Mammary epithelial cell (primary cell): Measurements from ENCODE around the gene RIPOR1.

ENCODE experiments used
- CTCF ChIP-seq, 2 donors: IDR thresholded peaks in 1 of 2; conservative IDR thresholded peaks in 1 of 2; 2 replicates each; pipeline ENCODE4 v1.5.1; 2011 to 2012; ENCODE audit warnings: inconsistent platforms in 2 of 2, low read length in 2 of 2, mild to moderate bottlenecking in 2 of 2, control low read depth in 1 of 2, low read depth in 1 of 2; ENCODE audit not compliant: insufficient read depth in 1 of 2; ENCODE audit errors: extremely low read depth in 1 of 2
- EZH2 ChIP-seq: IDR thresholded peaks from 2 replicates; pipeline ENCODE4 v1.6.1; 2012; ENCODE audit warnings: low read length, inconsistent platforms, borderline replicate concordance

- TF ChIP-seq CTCF (conservative IDR thresholded peaks at IDR 0.05 in 1 of 2, IDR thresholded peaks at IDR 0.05 in 1 of 2; ENCODE audit: extremely low read depth in 1 of 2, insufficient read depth in 1 of 2, low read depth in 1 of 2, low read length in 2 of 2) (no peak), EZH2 (no peak)
These were observed 65.8 kb downstream of the RIPOR1 start for GRCh38 chr16:67594256-67594915.
